SU-DHL-6 (cell line): Measurements from ENCODE around the gene UTS2B.
A peak's percentile ranks its signal among the peaks of the same experiment; 100 is the strongest.

Experiments used
- H2AFZ ChIP-seq: fragments of 200-600 bp; sonication (generic); 2 replicates; pipeline ENCODE4 v1.6.1; 2014; ENCODE audit warnings: low read depth, mild to moderate bottlenecking, moderate library complexity, mixed read lengths, antibody characterized with exemption, low read length; ENCODE audit not compliant: severe bottlenecking
- H3F3A ChIP-seq: fragments of 200-600 bp; shearing (Covaris generic); 2 replicates; pipeline ENCODE4 v1.6.0; 2016; ENCODE audit warnings: antibody characterized with exemption, mild to moderate bottlenecking; ENCODE audit not compliant: insufficient read depth
- H3K27ac ChIP-seq: fragments of 200-600 bp; sonication (generic); 2 replicates; pipeline ENCODE4 v1.5.1; 2016; ENCODE audit warnings: low read depth, mild to moderate bottlenecking, low read length, moderate library complexity, mixed read lengths
- H3K27me3 ChIP-seq: fragments of 200-600 bp; sonication (generic), shearing (Covaris generic); 2 replicates; pipeline ENCODE4 v1.6.0; 2014; ENCODE audit warnings: mild to moderate bottlenecking, low read length
- H3K36me3 ChIP-seq: fragments of 200-600 bp; sonication (generic); 2 replicates; pipeline ENCODE4 v1.6.1; 2014; ENCODE audit warnings: mild to moderate bottlenecking, low read length, mixed read lengths
- H3K4me2 ChIP-seq: fragments of 300-600, 200-600 bp; shearing (Covaris generic), sonication (generic); 2 replicates; pipeline ENCODE4 v1.6.0; 2014; ENCODE audit warnings: low read length, low read depth, mild to moderate bottlenecking; ENCODE audit not compliant: poor library complexity, severe bottlenecking
- H3K4me3 ChIP-seq: fragments of 200-600 bp; sonication (generic); 2 replicates; pipeline ENCODE4 v1.5.1; 2014; ENCODE audit warnings: antibody characterized with exemption, low read length, mild to moderate bottlenecking, mixed read lengths; ENCODE audit not compliant: insufficient read depth, poor library complexity, severe bottlenecking
- H3K79me2 ChIP-seq: fragments of 200-600 bp; sonication (generic); 2 replicates; pipeline ENCODE4 v1.6.1; 2014; ENCODE audit warnings: mild to moderate bottlenecking, low read length, moderate library complexity; ENCODE audit not compliant: insufficient read depth
- H3K9ac ChIP-seq: fragments of 200-600 bp; sonication (generic); 2 replicates; pipeline ENCODE4 v1.7.0; 2014; ENCODE audit warnings: mild to moderate bottlenecking, low read length
- H3K9me2 ChIP-seq: fragments of 200-600 bp; sonication (generic); replicated peaks from 2 replicates; pipeline ENCODE4 v1.6.1; 2014; ENCODE audit warnings: low read length; ENCODE audit not compliant: insufficient read depth
- H3K9me3 ChIP-seq: fragments of 200-600 bp; sonication (generic); 2 replicates; pipeline ENCODE4 v1.6.1; 2014; ENCODE audit warnings: low read length, mixed read lengths; ENCODE audit not compliant: insufficient read depth
- H4K20me1 ChIP-seq: fragments of 200-600 bp; sonication (generic); 2 replicates; pipeline ENCODE4 v1.6.1; 2014; ENCODE audit warnings: low read depth, mild to moderate bottlenecking, antibody characterized with exemption, low read length, moderate library complexity, mixed read lengths
- EZH2phosphoT487 ChIP-seq: fragments of 200-600 bp; sonication (generic), shearing (Covaris generic); conservative IDR thresholded peaks from 2 replicates; pipeline ENCODE4 v1.6.1; 2018; ENCODE audit warnings: mild to moderate bottlenecking, antibody characterized with exemption, low read length, moderate library complexity, mixed read lengths
- TF ChIP-seq, protein P1 (sequence below): fragments of 200-600 bp; sonication (generic); IDR thresholded peaks from one replicate; pipeline ENCODE4 v1.5.1; 2017; ENCODE audit warnings: antibody characterized with exemption, mild to moderate bottlenecking, low read length, moderate library complexity; ENCODE audit not compliant: insufficient read depth, poor library complexity, severe bottlenecking

The UTS2B gene

DNA sequence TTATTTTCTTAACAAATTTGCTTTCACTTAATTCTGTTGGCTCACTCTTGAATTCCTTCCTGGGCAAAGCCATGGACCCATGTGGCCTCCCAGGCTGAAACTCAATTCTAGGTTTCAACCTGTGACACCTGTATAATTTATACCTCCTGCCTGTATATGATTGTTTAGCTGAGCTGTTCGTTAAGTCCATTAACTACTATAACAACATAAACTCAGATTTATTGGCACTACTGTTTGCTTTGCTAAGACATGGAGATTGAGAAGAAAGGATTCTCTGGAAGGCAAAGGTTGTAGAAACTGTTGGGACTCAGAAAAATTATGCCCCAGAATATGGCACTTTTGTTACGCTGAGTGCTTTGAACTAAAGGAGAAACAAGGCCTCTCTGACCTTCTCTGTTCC, 27.9 kb downstream of the UTS2B start:
- H4K20me1 ChIP-seq = no peaks in the 10 kb centered on the region
- H3K36me3 ChIP-seq = no peaks in the 10 kb centered on the region
- H3K27ac ChIP-seq = no peak overlapping the region
- no peaks in the 10 kb centered on the region for H3K79me2 ChIP-seq
- H3K4me3 ChIP-seq = no peak overlapping the region
- TF ChIP-seq, protein P1, sequence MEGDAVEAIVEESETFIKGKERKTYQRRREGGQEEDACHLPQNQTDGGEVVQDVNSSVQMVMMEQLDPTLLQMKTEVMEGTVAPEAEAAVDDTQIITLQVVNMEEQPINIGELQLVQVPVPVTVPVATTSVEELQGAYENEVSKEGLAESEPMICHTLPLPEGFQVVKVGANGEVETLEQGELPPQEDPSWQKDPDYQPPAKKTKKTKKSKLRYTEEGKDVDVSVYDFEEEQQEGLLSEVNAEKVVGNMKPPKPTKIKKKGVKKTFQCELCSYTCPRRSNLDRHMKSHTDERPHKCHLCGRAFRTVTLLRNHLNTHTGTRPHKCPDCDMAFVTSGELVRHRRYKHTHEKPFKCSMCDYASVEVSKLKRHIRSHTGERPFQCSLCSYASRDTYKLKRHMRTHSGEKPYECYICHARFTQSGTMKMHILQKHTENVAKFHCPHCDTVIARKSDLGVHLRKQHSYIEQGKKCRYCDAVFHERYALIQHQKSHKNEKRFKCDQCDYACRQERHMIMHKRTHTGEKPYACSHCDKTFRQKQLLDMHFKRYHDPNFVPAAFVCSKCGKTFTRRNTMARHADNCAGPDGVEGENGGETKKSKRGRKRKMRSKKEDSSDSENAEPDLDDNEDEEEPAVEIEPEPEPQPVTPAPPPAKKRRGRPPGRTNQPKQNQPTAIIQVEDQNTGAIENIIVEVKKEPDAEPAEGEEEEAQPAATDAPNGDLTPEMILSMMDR = no peak
- no peak for TF ChIP-seq EZH2phosphoT487
- no peaks in the 10 kb centered on the region for H3K9me3 ChIP-seq
- H3K9me2 ChIP-seq = no peaks in the 10 kb centered on the region
- no peaks in the 10 kb centered on the region for H3K27me3 ChIP-seq
- H3K9ac ChIP-seq = no peak overlapping the region
- H3K4me2 ChIP-seq = no peak overlapping the region
- no peaks in the 10 kb centered on the region for H3F3A ChIP-seq
- no peak overlapping the region for H2AFZ ChIP-seq

DNA sequence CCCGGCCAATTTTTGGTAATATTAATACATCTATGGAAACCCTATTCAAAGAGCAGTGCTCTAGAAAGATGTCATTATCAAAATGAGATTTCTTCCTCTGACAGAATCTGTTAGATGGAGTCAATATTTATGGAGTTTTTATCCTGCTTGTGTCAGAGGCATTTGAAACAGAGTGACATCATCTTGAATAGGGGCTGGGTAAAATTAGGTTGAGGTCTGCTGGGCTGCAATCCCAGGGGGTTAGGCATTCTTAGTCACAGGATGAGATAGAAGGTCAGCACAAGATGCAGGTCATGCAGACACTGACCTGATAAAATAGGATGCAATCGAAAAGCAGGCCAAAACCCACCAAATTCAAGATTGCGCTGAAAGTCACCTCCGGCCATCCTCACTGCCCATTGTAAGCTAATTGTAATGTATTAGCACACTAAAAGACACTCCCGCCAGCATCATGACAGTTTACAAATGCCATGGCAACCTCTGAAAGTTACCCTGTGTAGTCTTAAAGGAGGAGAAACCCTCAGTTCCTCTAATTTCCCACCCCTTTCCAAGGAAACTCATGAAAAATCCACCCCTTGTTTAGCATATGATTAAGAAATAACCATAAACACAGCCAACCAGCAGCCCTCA, 28.4 kb downstream of the UTS2B start:
- Histone ChIP-seq H3K9me2 (no peaks in the 10 kb centered on the region), H3K4me3 (no peak overlapping the region), H2AFZ (no peak overlapping the region), H3K9ac (no peak overlapping the region), H3K36me3 (no peaks in the 10 kb centered on the region), H3K27ac (no peak overlapping the region), H3K9me3 (no peaks in the 10 kb centered on the region), H3K4me2 (no peak overlapping the region), H4K20me1 (no peaks in the 10 kb centered on the region), H3F3A (no peaks in the 10 kb centered on the region), H3K27me3 (no peaks in the 10 kb centered on the region), H3K79me2 (no peaks in the 10 kb centered on the region)
- TF ChIP-seq, protein P1 = no peak
- no peak for TF ChIP-seq EZH2phosphoT487

DNA sequence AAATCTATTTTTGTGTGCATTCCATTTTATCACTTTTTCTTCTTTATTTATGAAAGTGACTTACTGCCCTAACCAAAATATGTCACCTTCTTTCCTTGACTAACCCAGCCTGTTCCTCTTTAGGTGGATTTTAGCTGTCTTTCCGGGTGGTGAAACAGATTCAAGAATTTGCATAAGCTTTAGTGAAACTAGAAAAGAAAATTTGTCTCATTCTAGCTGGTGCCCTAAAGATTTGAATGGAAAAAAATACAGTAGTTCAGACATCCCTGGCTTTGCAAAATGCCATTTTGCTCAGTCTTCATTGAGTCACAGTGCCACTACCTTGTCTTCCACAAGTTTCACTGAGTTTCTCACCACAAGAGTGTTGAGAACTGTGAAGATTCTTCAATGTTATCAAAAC, 29.3 kb downstream of the UTS2B start:
- H2AFZ ChIP-seq = peak overlapping the region; percentile 38
- H3K27me3 ChIP-seq = no peaks in the 10 kb centered on the region
- TF ChIP-seq, protein P1 = no peak
- TF ChIP-seq EZH2phosphoT487 = no peak
- H4K20me1 ChIP-seq = no peaks in the 10 kb centered on the region
- no peak overlapping the region for H3K4me3 ChIP-seq
- no peak overlapping the region for H3K9ac ChIP-seq
- no peaks in the 10 kb centered on the region for H3K36me3 ChIP-seq
- no peaks in the 10 kb centered on the region for H3F3A ChIP-seq
- H3K79me2 ChIP-seq = no peaks in the 10 kb centered on the region
- H3K27ac ChIP-seq = peak overlapping the region; percentile 37; the same call in 1 of the 2 replicates
- no peaks in the 10 kb centered on the region for H3K9me3 ChIP-seq
- H3K4me2 ChIP-seq = peak overlapping the region; percentile 36
- no peaks in the 10 kb centered on the region for H3K9me2 ChIP-seq
